GM23248 (cell line): ENCODE data around the gene TRAPPC8. TPM values are rescaled to one million over a fixed set of nuclear protein-coding genes. Genes with fewer than 3 reads are reported as not detected.

Source experiments
- DNase-seq: peaks from one replicate; pipeline ENCODE4 v3.0.0-alpha.2; 2015
- H2AFZ ChIP-seq: fragments of 200-600 bp; sonication (generic); 2 replicates; pipeline ENCODE4 v1.6.1; 2016; ENCODE audit warnings: antibody characterized with exemption
- H3F3A ChIP-seq: fragments of 200-600 bp; sonication (generic); 2 replicates; pipeline ENCODE4 v1.6.1; 2016; ENCODE audit warnings: mild to moderate bottlenecking, antibody characterized with exemption, mixed run types; ENCODE audit not compliant: insufficient read depth
- H3K27ac ChIP-seq: fragments of 200-600 bp; sonication (generic); 2 replicates; pipeline ENCODE4 v1.5.1; 2016; ENCODE audit warnings: mild to moderate bottlenecking
- H3K27me3 ChIP-seq: fragments of 200-600 bp; sonication (generic); replicated peaks from 2 replicates; pipeline ENCODE4 v1.6.1; 2016; ENCODE audit warnings: mild to moderate bottlenecking; ENCODE audit not compliant: insufficient read depth
- H3K36me3 ChIP-seq: fragments of 200-600 bp; sonication (generic); 2 replicates; pipeline ENCODE4 v1.6.1; 2016; ENCODE audit warnings: low read depth, mild to moderate bottlenecking
- H3K4me1 ChIP-seq: fragments of 200-600 bp; sonication (generic); 2 replicates; pipeline ENCODE4 v1.6.1; 2016; ENCODE audit warnings: mild to moderate bottlenecking; ENCODE audit not compliant: insufficient read depth
- H3K4me2 ChIP-seq: fragments of 200-600 bp; sonication (generic); one replicate; pipeline ENCODE4 v1.6.1; 2016; ENCODE audit warnings: mild to moderate bottlenecking; ENCODE audit not compliant: unreplicated experiment
- H3K4me3 ChIP-seq: fragments of 200-600 bp; sonication (generic); 2 replicates; pipeline ENCODE4 v1.5.1; 2016; ENCODE audit warnings: mild to moderate bottlenecking
- H3K79me2 ChIP-seq: fragments of 200-600 bp; sonication (generic); 2 replicates; pipeline ENCODE4 v1.6.1; 2016; ENCODE audit warnings: mild to moderate bottlenecking; ENCODE audit not compliant: insufficient read depth
- H3K9ac ChIP-seq: fragments of 200-600 bp; sonication (generic); 2 replicates; pipeline ENCODE4 v1.6.1; 2016; ENCODE audit warnings: mild to moderate bottlenecking
- H3K9me2 ChIP-seq: fragments of 200-600 bp; sonication (generic); 2 replicates; pipeline ENCODE4 v1.6.1; 2016; ENCODE audit warnings: mixed run types, mild to moderate bottlenecking, moderate library complexity; ENCODE audit not compliant: insufficient read depth
- H3K9me3 ChIP-seq: fragments of 200-600 bp; sonication (generic); one replicate; pipeline ENCODE4 v1.6.1; 2017; ENCODE audit warnings: low read depth
- H4K20me1 ChIP-seq: fragments of 200-600 bp; sonication (generic); 2 replicates; pipeline ENCODE4 v1.6.0; 2016; ENCODE audit not compliant: insufficient read depth
- EZH2 ChIP-seq: fragments of 200-600 bp; sonication (generic); IDR thresholded peaks from 2 replicates; pipeline ENCODE4 v1.6.1; 2018; ENCODE audit warnings: antibody characterized with exemption, mild to moderate bottlenecking; ENCODE audit not compliant: insufficient read depth, poor library complexity, severe bottlenecking
- EZH2phosphoT487 ChIP-seq: fragments of 200-600 bp; sonication (generic); IDR thresholded peaks from 2 replicates; pipeline ENCODE4 v1.6.1; 2018; ENCODE audit warnings: antibody characterized with exemption, moderate library complexity, mild to moderate bottlenecking, low read depth; ENCODE audit not compliant: insufficient read depth
- WGBS, 2 experiments: methylation state at CpG; one replicate each; pipeline ENCODE4 v1.1.6; 2015 to 2017; ENCODE audit warnings: low lambda C conversion rate in 2 of 2, low coverage in 1 of 2; ENCODE audit errors: missing lambda C conversion rate in 2 of 2; 5-methylcytosine and 5-hydroxymethylcytosine counted together
- in situ Hi-C: fragments of 300-500 bp; cut with MboI; formaldehyde crosslinking; loops from 2 replicates; pipeline ENCODE4 v1.15.0; 2020
- polyA plus RNA-seq: library from polyadenylated mRNA; unstranded; fragments of >200 nt; fragmentation: Nextera tagmentation; extraction: Ambion mirVana; gene quantifications from 2 replicates; pipeline ENCODE4 v1.2.1, GENCODE V29; 2016
- total RNA-seq: library from RNA; depleted of rRNA; stranded (reverse); fragments of >200 nt; shearing (Covaris generic); gene quantifications from 2 replicates; pipeline ENCODE4 v1.2.3, GENCODE V29; 2014; rRNA removed

TRAPPC8 gene
- total RNA-seq (39.4 and 44.8 TPM in 2 replicates), polyA plus RNA-seq (10.1 and 10.6 TPM in 2 replicates)

GRCh38 chr18:31942999-31943877, at the start of gene TRAPPC8:
TRAPPC8 (minus strand) TSS chr18:31943128; CDS start chr18:31942764, 364 bp downstream.
- H3F3A ChIP-seq, result peaks cover 14% of the 10 kb centered on the region
- H3K9me3 ChIP-seq, result no peaks in the 10 kb centered on the region
- H3K4me1 ChIP-seq, result peaks cover 18% of the 10 kb centered on the region
- H3K9me2 ChIP-seq, result no peaks in the 10 kb centered on the region
- no peak for TF ChIP-seq EZH2phosphoT487
- no peak for TF ChIP-seq EZH2
- no peaks in the 10 kb centered on the region for H4K20me1 ChIP-seq
- WGBS, 2 experiments, result 1 to 2% methylated on average over 46 to 58 of the region's 58 CpGs
- no peaks in the 10 kb centered on the region for H3K36me3 ChIP-seq
- H3K4me2 ChIP-seq, result peak within 1 kb of the TSS; percentile 99
- H3K79me2 ChIP-seq, result peaks cover 39% of the 10 kb centered on the region
- H3K27ac ChIP-seq, result peak within 1 kb of the TSS; percentile 92
- peak within 1 kb of the TSS; percentile 93 for H2AFZ ChIP-seq
- peak within 1 kb of the TSS; percentile 94 for H3K4me3 ChIP-seq
- peak within 1 kb of the TSS; percentile 95 for H3K9ac ChIP-seq
- H3K27me3 ChIP-seq, result no peaks in the 10 kb centered on the region
- peak; percentile 99 for DNase-seq
- in situ Hi-C loops, result no loop called here

GRCh38 chr18:31990823-31991222, 47.9 kb upstream of the TRAPPC8 start:
- no peak for DNase-seq
- Histone ChIP-seq H3K27me3 (no peaks in the 10 kb centered on the region), H3K4me2 (no peak overlapping the region), H3K79me2 (no peaks in the 10 kb centered on the region), H3K4me3 (no peak overlapping the region), H2AFZ (no peak overlapping the region), H4K20me1 (no peaks in the 10 kb centered on the region), H3K36me3 (no peaks in the 10 kb centered on the region), H3K4me1 (no peaks in the 10 kb centered on the region), H3K9me2 (no peaks in the 10 kb centered on the region), H3K9ac (no peak overlapping the region), H3K9me3 (no peaks in the 10 kb centered on the region), H3K27ac (no peak overlapping the region), H3F3A (no peaks in the 10 kb centered on the region)
- WGBS, 2 experiments, result 31 to 38% methylated on average over 2 of the region's 2 CpGs
- TF ChIP-seq EZH2 (no peak), EZH2phosphoT487 (no peak)
- in situ Hi-C loops, result no loop called here

GRCh38 chr18:31983976-31984375, 41.0 kb upstream of the TRAPPC8 start:
- Histone ChIP-seq H3K79me2 (no peaks in the 10 kb centered on the region), H3K27ac (no peak overlapping the region), H2AFZ (no peak overlapping the region), H3K9me2 (no peaks in the 10 kb centered on the region), H3K27me3 (no peaks in the 10 kb centered on the region), H3K36me3 (no peaks in the 10 kb centered on the region), H3K4me3 (no peak overlapping the region), H3K4me1 (no peaks in the 10 kb centered on the region), H3K4me2 (no peak overlapping the region), H3K9me3 (no peaks in the 10 kb centered on the region), H3F3A (no peaks in the 10 kb centered on the region), H3K9ac (no peak overlapping the region), H4K20me1 (no peaks in the 10 kb centered on the region)
- no peak for DNase-seq
- 75 to 84% methylated on average over 5 of the region's 5 CpGs for WGBS, 2 experiments
- in situ Hi-C loops, result no loop called here
- TF ChIP-seq EZH2 (no peak), EZH2phosphoT487 (no peak)

GRCh38 chr18:31983020-31983419, 40.1 kb upstream of the TRAPPC8 start:
- Histone ChIP-seq H3K4me3 (no peak overlapping the region), H3K27me3 (no peaks in the 10 kb centered on the region), H4K20me1 (no peaks in the 10 kb centered on the region), H3K4me2 (no peak overlapping the region), H3K27ac (no peak overlapping the region), H3F3A (no peaks in the 10 kb centered on the region), H3K36me3 (no peaks in the 10 kb centered on the region), H2AFZ (no peak overlapping the region), H3K4me1 (no peaks in the 10 kb centered on the region), H3K9me2 (no peaks in the 10 kb centered on the region), H3K9me3 (no peaks in the 10 kb centered on the region), H3K79me2 (no peaks in the 10 kb centered on the region), H3K9ac (no peak overlapping the region)
- no peak for DNase-seq
- in situ Hi-C loops, result no loop called here
- 37 to 39% methylated on average over 3 of the region's 3 CpGs for WGBS, 2 experiments
- TF ChIP-seq EZH2 (no peak), EZH2phosphoT487 (no peak)
